B cell (primary cell): Measurements from ENCODE around the gene HSPA1A.
"Not testable (repeated sequence)": the region's sequence is repeated elsewhere in the genome, so short reads cannot be mapped to it uniquely, and the experiment has no call there.

ENCODE experiments used
- EZH2 ChIP-seq: IDR thresholded peaks from 2 replicates; pipeline ENCODE4 v1.6.1; 2012; ENCODE audit warnings: borderline replicate concordance, low read depth, mild to moderate bottlenecking, moderate library complexity, low read length; ENCODE audit not compliant: insufficient read depth, poor library complexity, severe bottlenecking
- TF ChIP-seq, protein P1 (sequence below): fragments of 200-600 bp; IDR thresholded peaks from one replicate; pipeline ENCODE4 v1.8.0; 2022; ENCODE audit warnings: antibody characterized with exemption, mild to moderate bottlenecking

DNA sequence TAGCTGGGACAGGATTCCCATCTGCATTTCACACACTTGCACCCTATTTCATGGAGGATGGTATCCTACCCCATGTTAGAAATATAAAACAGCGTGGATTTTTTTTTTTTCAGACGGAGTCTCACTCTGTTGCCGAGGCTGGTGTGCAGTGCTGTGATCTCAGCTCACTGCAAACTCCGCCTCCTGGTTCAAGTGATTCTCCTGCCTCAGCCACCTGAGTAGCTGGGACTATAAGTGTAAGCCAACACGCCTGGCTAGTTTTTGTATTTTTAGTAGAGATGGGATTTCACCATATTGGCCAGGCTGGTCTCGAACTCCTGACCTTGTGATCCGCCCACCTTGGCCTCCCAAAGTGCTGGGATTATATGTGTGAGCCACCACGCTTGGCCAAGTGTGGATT, 42.4 kb downstream of the HSPA1A start:
- TF ChIP-seq, protein P1, sequence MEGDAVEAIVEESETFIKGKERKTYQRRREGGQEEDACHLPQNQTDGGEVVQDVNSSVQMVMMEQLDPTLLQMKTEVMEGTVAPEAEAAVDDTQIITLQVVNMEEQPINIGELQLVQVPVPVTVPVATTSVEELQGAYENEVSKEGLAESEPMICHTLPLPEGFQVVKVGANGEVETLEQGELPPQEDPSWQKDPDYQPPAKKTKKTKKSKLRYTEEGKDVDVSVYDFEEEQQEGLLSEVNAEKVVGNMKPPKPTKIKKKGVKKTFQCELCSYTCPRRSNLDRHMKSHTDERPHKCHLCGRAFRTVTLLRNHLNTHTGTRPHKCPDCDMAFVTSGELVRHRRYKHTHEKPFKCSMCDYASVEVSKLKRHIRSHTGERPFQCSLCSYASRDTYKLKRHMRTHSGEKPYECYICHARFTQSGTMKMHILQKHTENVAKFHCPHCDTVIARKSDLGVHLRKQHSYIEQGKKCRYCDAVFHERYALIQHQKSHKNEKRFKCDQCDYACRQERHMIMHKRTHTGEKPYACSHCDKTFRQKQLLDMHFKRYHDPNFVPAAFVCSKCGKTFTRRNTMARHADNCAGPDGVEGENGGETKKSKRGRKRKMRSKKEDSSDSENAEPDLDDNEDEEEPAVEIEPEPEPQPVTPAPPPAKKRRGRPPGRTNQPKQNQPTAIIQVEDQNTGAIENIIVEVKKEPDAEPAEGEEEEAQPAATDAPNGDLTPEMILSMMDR: not testable (repeated sequence)
- not testable (repeated sequence) for TF ChIP-seq EZH2
